Progenitor cell of endocrine pancreas (in vitro differentiated cells): ENCODE data around the gene PPP1R36. TPM values are rescaled to one million over a fixed set of nuclear protein-coding genes. Genes with fewer than 3 reads are reported as not detected.

Experiments
- DNase-seq: peaks from one replicate; pipeline ENCODE4 v3.0.0; 2021; ENCODE audit warnings: low spot score; ENCODE audit not compliant: unreplicated experiment
- H3K27ac Mint-ChIP-seq: 2 replicates; pipeline ENCODE4 v1.8.0; 2021; ENCODE audit warnings: mild to moderate bottlenecking, moderate library complexity, mixed read lengths
- H3K27me3 Mint-ChIP-seq: 2 replicates; pipeline ENCODE4 v1.8.0; 2021; ENCODE audit warnings: mixed read lengths
- H3K36me3 Mint-ChIP-seq: 2 replicates; pipeline ENCODE4 v1.8.0; 2022; ENCODE audit warnings: mixed read lengths; ENCODE audit not compliant: insufficient read depth
- H3K4me1 Mint-ChIP-seq: 2 replicates; pipeline ENCODE4 v1.8.0; 2021; ENCODE audit warnings: low read depth, mixed read lengths
- H3K4me3 Mint-ChIP-seq: 2 replicates; pipeline ENCODE4 v1.8.0; 2021; ENCODE audit warnings: low read depth, mild to moderate bottlenecking, moderate library complexity, mixed read lengths
- H3K9me3 Mint-ChIP-seq: 2 replicates; pipeline ENCODE4 v1.8.0; 2021; ENCODE audit warnings: low read depth, mixed read lengths
- total RNA-seq: library from RNA; stranded (reverse); gene quantifications from 2 replicates; pipeline ENCODE4 v1.2.1, GENCODE V29; 2021
- TF ChIP-seq, protein P1 (sequence below): fragments of 200-600 bp; sonication (generic); IDR thresholded peaks from one replicate; pipeline ENCODE4 v1.5.0; 2021; ENCODE audit warnings: antibody characterized with exemption, mild to moderate bottlenecking; ENCODE audit not compliant: unreplicated experiment

Gene PPP1R36
- total RNA-seq, 1 donor from 2014 or later, result 0.79 TPM

DNA sequence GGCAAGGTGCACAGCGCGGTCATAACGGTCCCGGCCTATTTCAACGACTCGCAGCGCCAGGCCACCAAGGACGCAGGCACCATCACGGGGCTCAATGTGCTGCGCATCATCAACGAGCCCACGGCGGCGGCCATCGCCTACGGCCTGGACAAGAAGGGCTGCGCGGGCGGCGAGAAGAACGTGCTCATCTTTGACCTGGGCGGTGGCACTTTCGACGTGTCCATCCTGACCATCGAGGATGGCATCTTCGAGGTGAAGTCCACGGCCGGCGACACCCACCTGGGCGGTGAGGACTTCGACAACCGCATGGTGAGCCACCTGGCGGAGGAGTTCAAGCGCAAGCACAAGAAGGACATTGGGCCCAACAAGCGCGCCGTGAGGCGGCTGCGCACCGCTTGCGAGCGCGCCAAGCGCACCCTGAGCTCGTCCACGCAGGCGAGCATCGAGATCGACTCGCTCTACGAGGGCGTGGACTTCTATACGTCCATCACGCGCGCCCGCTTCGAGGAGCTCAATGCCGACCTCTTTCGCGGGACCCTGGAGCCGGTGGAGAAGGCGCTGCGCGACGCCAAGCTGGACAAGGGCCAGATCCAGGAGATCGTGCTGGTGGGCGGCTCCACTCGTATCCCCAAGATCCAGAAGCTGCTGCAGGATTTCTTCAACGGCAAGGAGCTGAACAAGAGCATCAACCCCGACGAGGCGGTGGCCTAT is 8.3 kb upstream of the PPP1R36 start:
- Mint-ChIP-seq H3K36me3 (peaks cover 3% of the 10 kb centered on the region), H3K27ac (no peak overlapping the region), H3K4me1 (peaks cover 11% of the 10 kb centered on the region), H3K4me3 (no peak overlapping the region), H3K9me3 (peaks cover 11% of the 10 kb centered on the region), H3K27me3 (peaks cover 2% of the 10 kb centered on the region)
- TF ChIP-seq, protein P1, sequence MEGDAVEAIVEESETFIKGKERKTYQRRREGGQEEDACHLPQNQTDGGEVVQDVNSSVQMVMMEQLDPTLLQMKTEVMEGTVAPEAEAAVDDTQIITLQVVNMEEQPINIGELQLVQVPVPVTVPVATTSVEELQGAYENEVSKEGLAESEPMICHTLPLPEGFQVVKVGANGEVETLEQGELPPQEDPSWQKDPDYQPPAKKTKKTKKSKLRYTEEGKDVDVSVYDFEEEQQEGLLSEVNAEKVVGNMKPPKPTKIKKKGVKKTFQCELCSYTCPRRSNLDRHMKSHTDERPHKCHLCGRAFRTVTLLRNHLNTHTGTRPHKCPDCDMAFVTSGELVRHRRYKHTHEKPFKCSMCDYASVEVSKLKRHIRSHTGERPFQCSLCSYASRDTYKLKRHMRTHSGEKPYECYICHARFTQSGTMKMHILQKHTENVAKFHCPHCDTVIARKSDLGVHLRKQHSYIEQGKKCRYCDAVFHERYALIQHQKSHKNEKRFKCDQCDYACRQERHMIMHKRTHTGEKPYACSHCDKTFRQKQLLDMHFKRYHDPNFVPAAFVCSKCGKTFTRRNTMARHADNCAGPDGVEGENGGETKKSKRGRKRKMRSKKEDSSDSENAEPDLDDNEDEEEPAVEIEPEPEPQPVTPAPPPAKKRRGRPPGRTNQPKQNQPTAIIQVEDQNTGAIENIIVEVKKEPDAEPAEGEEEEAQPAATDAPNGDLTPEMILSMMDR, result no peak
- DNase-seq, result no peak

DNA sequence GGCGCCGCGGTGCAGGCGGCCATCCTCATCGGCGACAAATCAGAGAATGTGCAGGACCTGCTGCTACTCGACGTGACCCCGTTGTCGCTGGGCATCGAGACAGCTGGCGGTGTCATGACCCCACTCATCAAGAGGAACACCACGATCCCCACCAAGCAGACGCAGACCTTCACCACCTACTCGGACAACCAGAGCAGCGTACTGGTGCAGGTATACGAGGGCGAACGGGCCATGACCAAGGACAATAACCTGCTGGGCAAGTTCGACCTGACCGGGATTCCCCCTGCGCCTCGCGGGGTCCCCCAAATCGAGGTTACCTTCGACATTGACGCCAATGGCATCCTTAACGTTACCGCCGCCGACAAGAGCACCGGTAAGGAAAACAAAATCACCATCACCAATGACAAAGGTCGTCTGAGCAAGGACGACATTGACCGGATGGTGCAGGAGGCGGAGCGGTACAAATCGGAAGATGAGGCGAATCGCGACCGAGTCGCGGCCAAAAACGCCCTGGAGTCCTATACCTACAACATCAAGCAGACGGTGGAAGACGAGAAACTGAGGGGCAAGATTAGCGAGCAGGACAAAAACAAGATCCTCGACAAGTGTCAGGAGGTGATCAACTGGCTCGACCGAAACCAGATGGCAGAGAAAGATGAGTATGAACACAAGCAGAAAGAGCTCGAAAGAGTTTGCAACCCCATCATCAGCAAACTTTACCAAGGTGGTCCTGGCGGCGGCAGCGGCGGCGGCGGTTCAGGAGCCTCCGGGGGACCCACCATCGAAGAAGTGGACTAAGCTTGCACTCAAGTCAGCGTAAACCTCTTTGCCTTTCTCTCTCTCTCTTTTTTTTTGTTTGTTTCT is 7.6 kb upstream of the PPP1R36 start:
- Mint-ChIP-seq H3K36me3 (peaks cover 3% of the 10 kb centered on the region), H3K27ac (no peak overlapping the region), H3K4me3 (no peak overlapping the region), H3K4me1 (peaks cover 11% of the 10 kb centered on the region), H3K27me3 (no peaks in the 10 kb centered on the region), H3K9me3 (peaks cover 11% of the 10 kb centered on the region)
- TF ChIP-seq, protein P1, result no peak
- no peak for DNase-seq

DNA sequence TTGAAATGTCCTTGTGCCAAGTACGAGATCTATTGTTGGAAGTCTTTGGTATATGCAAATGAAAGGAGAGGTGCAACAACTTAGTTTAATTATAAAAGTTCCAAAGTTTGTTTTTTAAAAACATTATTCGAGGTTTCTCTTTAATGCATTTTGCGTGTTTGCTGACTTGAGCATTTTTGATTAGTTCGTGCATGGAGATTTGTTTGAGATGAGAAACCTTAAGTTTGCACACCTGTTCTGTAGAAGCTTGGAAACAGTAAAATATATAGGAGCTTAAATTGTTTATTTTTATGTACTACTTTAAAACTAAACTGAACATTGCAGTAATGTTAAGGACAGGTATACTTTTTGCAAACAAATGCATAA is 6.9 kb upstream of the PPP1R36 start:
- H3K9me3 Mint-ChIP-seq, result peaks cover 11% of the 10 kb centered on the region
- DNase-seq, result no peak
- H3K36me3 Mint-ChIP-seq, result peaks cover 3% of the 10 kb centered on the region
- peaks cover 11% of the 10 kb centered on the region for H3K4me1 Mint-ChIP-seq
- no peak overlapping the region for H3K4me3 Mint-ChIP-seq
- TF ChIP-seq, protein P1, result no peak
- no peaks in the 10 kb centered on the region for H3K27me3 Mint-ChIP-seq
- H3K27ac Mint-ChIP-seq, result no peak overlapping the region

DNA sequence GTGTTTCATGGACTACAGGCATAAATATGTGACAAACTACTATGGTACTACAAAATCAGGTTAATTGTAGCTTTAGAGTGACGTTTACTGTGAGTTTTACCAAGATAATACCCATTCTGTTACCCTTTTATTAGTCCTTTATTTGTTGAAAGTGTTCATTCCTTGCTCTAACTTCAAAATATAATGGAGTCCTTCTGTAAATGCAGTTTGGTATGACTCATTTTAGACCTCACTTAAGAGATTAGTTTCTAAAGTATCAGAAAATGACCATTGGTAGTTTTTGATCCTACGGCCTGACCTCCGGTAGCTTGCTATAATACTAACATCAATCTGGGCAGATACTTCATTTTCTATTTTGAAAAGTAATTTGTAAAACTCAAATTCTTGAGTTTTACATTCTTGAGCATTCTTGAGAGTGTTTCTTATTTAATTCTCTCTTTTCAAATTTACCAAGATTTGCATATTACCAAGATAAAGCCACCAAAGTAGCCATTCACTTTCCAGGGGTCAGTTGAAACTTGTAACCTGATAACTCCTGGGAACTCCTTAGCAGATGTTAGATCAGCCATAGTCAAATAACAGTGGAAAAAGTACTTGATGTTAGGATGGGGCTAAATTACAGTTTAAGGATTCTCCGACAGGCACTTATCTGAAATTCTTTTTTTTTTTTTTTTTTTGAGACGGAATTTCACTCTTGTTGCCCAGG is 5.0 kb upstream of the PPP1R36 start:
- H3K4me3 Mint-ChIP-seq, result no peak overlapping the region
- TF ChIP-seq, protein P1, result no peak
- H3K4me1 Mint-ChIP-seq, result peaks cover 9% of the 10 kb centered on the region
- H3K9me3 Mint-ChIP-seq, result peaks cover 11% of the 10 kb centered on the region
- no peak for DNase-seq
- no peak overlapping the region for H3K27ac Mint-ChIP-seq
- peaks cover 3% of the 10 kb centered on the region for H3K36me3 Mint-ChIP-seq
- peaks cover 11% of the 10 kb centered on the region for H3K27me3 Mint-ChIP-seq

DNA sequence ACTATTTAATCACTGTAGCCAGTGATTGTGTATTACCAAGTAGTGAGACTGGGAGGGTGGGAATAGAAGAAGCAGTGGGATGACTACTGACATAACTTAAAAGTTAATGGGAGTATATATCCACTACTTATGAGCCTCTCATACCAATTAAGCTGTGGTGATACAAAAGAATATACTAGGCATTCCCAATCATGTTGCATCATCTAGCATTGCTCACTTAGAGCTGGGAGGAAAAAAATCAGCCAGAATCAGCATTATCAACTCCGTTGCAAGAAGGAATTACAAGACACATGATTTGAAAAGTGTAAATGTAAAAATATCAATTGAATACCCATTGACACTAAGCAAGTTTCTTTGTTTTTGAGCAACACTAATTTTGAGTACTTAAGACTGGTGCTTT is 745 bp upstream of the PPP1R36 start:
- DNase-seq, result no peak
- peaks cover 28% of the 10 kb centered on the region for H3K27me3 Mint-ChIP-seq
- no peak overlapping the region for H3K27ac Mint-ChIP-seq
- H3K36me3 Mint-ChIP-seq, result no peaks in the 10 kb centered on the region
- TF ChIP-seq, protein P1, result no peak
- H3K4me3 Mint-ChIP-seq, result peak overlapping the region; percentile 29
- no peaks in the 10 kb centered on the region for H3K9me3 Mint-ChIP-seq
- peaks cover 9% of the 10 kb centered on the region for H3K4me1 Mint-ChIP-seq
